Kidney (tissue), 14 donors: ENCODE data around the gene KCNT1. TPM values are rescaled to one million over a fixed set of nuclear protein-coding genes. Genes with fewer than 3 reads are reported as not detected.
A peak's percentile ranks its signal among the peaks of the same experiment; 100 is the strongest.

Experiments used
- DNase-seq, 5 donors: peaks; one replicate each; pipeline ENCODE4 v3.0.0-alpha.2; 2013 to 2020
- FAIRE-seq: peaks from 2 replicates; lab custom pipeline; 2012; peaks lifted over from hg19 to GRCh38; lab: Jason Lieb, UNC
- H3K27ac ChIP-seq, 2 donors: one replicate each; pipeline ENCODE4 v1.7.0; 2013; ENCODE audit warnings: low read depth in 2 of 2, low read length in 2 of 2, inconsistent platforms in 1 of 2
- H3K27me3 ChIP-seq: one replicate; pipeline ENCODE4 v1.7.1; 2013; ENCODE audit warnings: low read length, inconsistent platforms; ENCODE audit not compliant: control insufficient read depth, insufficient read depth
- H3K36me3 ChIP-seq, 3 donors: one replicate each; pipeline versions ENCODE4 v1.7.0 to v1.7.1; 2013; ENCODE audit warnings: low read length in 3 of 3, control low read depth in 1 of 3, inconsistent platforms in 1 of 3; ENCODE audit not compliant: insufficient read depth in 3 of 3, control insufficient read depth in 2 of 3
- H3K4me1 ChIP-seq, 3 donors: one replicate each; pipeline versions ENCODE4 v1.7.0 to v1.7.1; 2013; ENCODE audit warnings: low read length in 3 of 3, inconsistent platforms in 1 of 3, low read depth in 1 of 3; ENCODE audit not compliant: control insufficient read depth in 2 of 3, insufficient read depth in 2 of 3
- H3K4me3 ChIP-seq, 3 donors: one replicate each; pipeline versions ENCODE4 v1.7.0 to v1.8.1; 2013; ENCODE audit warnings: low read length in 3 of 3, control low read depth in 1 of 3, inconsistent platforms in 1 of 3
- H3K9ac ChIP-seq, 3 donors: one replicate each; pipeline versions ENCODE4 v1.7.0 to v1.7.1; 2013; ENCODE audit warnings: low read length in 3 of 3, control low read depth in 1 of 3, inconsistent platforms in 1 of 3
- H3K9me3 ChIP-seq, 3 donors: one replicate each; pipeline versions ENCODE4 v1.7.0 to v1.7.1; 2013; ENCODE audit warnings: low read length in 3 of 3, control low read depth in 1 of 3, inconsistent platforms in 1 of 3; ENCODE audit not compliant: control insufficient read depth in 2 of 3, insufficient read depth in 1 of 3
- CTCF ChIP-seq: IDR thresholded peaks from 3 replicates; pipeline ENCODE4 v1.5.1; 2012; ENCODE audit warnings: mild to moderate bottlenecking, moderate library complexity, borderline replicate concordance; ENCODE audit not compliant: insufficient read depth; ENCODE audit errors: extremely low read depth
- intact Hi-C: fragments of 100-400 bp; cut with DNase I; formaldehyde crosslinking; loops from one replicate; pipeline ENCODE4 v1.11.1; 2022
- polyA plus RNA-seq: library from polyadenylated mRNA; stranded (reverse); fragments of 350-450 nt; fragmentation: Illumina TruSeq; extraction: RNeasy Lipid Tissue Mini Kit (QIAGEN cat#74804); gene quantifications from one replicate; pipeline ENCODE4 v1.2.3, GENCODE V29; 2014; ENCODE audit warnings: low read depth, low replicate concordance; ENCODE audit not compliant: insufficient read depth
- total RNA-seq: library from RNA; stranded (reverse); fragmentation: NEBNext Ultra II Directional; extraction: Animal tissue kit (Norgen Biotek cat#: 25700); gene quantifications from one replicate; pipeline ENCODE4 v1.2.1, GENCODE V29; 2021
- donor health status: control.
- donor health status: control.
- donor health status: control.
- donor health status: control.
- donor health status: control.
- donor health status: DM: yes; HTN: yes; CAD: no.
- donor health status: Normal renal cell carcinoma (clear cell type).

The KCNT1 gene
- total and polyA plus RNA-seq, 2 donors from 2014 or later: 0.15 TPM; not detected in 1

GRCh38 chr9:135674977-135675376 is 27.0 kb upstream of the KCNT1 start:
- H3K27me3 ChIP-seq: no peaks in the 10 kb centered on the region
- FAIRE-seq (no peak), DNase-seq (peak in 1 of 5 donors; percentile 52)
- no peak overlapping the region for H3K27ac ChIP-seq
- no peaks in the 10 kb centered on the region for H3K9me3 ChIP-seq
- intact Hi-C loops: no loop called here
- no peak overlapping the region for H3K4me3 ChIP-seq
- H3K9ac ChIP-seq: no peak overlapping the region
- no peaks in the 10 kb centered on the region for H3K36me3 ChIP-seq
- H3K4me1 ChIP-seq: no peaks in the 10 kb centered on the region
- no peak for TF ChIP-seq CTCF

- FAIRE-seq (no peak), DNase-seq (no peak)
- intact Hi-C loops: no loop called here
- Histone ChIP-seq H3K27ac (no peak overlapping the region), H3K4me1 (no peaks in the 10 kb centered on the region), H3K27me3 (no peaks in the 10 kb centered on the region), H3K9me3 (no peaks in the 10 kb centered on the region), H3K9ac (no peak overlapping the region), H3K4me3 (no peak overlapping the region), H3K36me3 (no peaks in the 10 kb centered on the region)
- TF ChIP-seq CTCF: no peak
Observed at GRCh38 chr9:135676891-135677290, 25.1 kb upstream of the KCNT1 start.

GRCh38 chr9:135677641-135678168 is 24.3 kb upstream of the KCNT1 start:
- Histone ChIP-seq H3K4me1 (no peaks in the 10 kb centered on the region), H3K9ac (no peak overlapping the region), H3K9me3 (no peaks in the 10 kb centered on the region), H3K4me3 (no peak overlapping the region), H3K27ac (no peak overlapping the region), H3K27me3 (no peaks in the 10 kb centered on the region), H3K36me3 (no peaks in the 10 kb centered on the region)
- no peak for TF ChIP-seq CTCF
- DNase-seq (no peak), FAIRE-seq (no peak)
- intact Hi-C loops: no loop called here
